Cardiac muscle cell (in vitro differentiated cells and primary cell): ENCODE results near the gene TMEM106C. TPM values are rescaled to one million over a fixed set of nuclear protein-coding genes. Genes with fewer than 3 reads are reported as not detected.

Source experiments
- DNase-seq, 2 donors: peaks; one replicate each; pipeline versions ENCODE4 v3.0.0 to v3.0.0-alpha.2; 2010 to 2017; ENCODE audit warnings: low read depth in 1 of 2, low spot score in 1 of 2
- H3K27ac ChIP-seq: fragments of 200-600 bp; sonication (generic); 2 replicates; pipeline ENCODE4 v1.5.1; 2016
- H3K27me3 ChIP-seq: fragments of 200-600 bp; sonication (generic); 2 replicates; pipeline ENCODE4 v1.6.0; 2016; ENCODE audit warnings: control low read depth
- H3K36me3 ChIP-seq: fragments of 200-600 bp; sonication (generic); 2 replicates; pipeline ENCODE4 v1.5.1; 2016; ENCODE audit warnings: control low read depth
- H3K4me1 ChIP-seq: fragments of 200-600 bp; sonication (generic); 2 replicates; pipeline ENCODE4 v1.8.1; 2017; ENCODE audit warnings: low read depth, mild to moderate bottlenecking, mixed run types
- H3K4me3 ChIP-seq: fragments of 200-600 bp; sonication (generic); 2 replicates; pipeline ENCODE4 v1.5.1; 2016; ENCODE audit warnings: mild to moderate bottlenecking
- H3K9me3 ChIP-seq: fragments of 200-600 bp; sonication (generic); 2 replicates; pipeline ENCODE4 v1.5.1; 2017; ENCODE audit warnings: low read depth, mild to moderate bottlenecking, control low read depth
- CTCF ChIP-seq: IDR thresholded peaks from 2 replicates; pipeline ENCODE4 v1.5.1; 2012; ENCODE audit warnings: low read depth, mild to moderate bottlenecking, low read length
- polyA plus RNA-seq: library from polyadenylated mRNA; unstranded; fragments of >200 nt; fragmentation: Nextera tagmentation; extraction: Ambion mirVana; gene quantifications from 2 replicates; pipeline ENCODE4 v1.2.1, GENCODE V29; 2016
- total RNA-seq: library from RNA; depleted of rRNA; stranded (reverse); fragments of >200 nt; gene quantifications from 2 replicates; pipeline ENCODE4 v1.2.3, GENCODE V29; 2016

The TMEM106C gene
- total and polyA plus RNA-seq, 2 experiments from 2014 or later: 100 to 108 TPM

- Histone ChIP-seq H3K9me3 (no peaks in the 10 kb centered on the region), H3K4me3 (peak overlapping the region; percentile 43), H3K36me3 (no peaks in the 10 kb centered on the region), H3K27me3 (peaks cover 19% of the 10 kb centered on the region), H3K4me1 (no peaks in the 10 kb centered on the region), H3K27ac (no peak overlapping the region)
- no peak for TF ChIP-seq CTCF
- DNase-seq: peak in 1 of 2 donors; percentile 18
Observed at GRCh38 chr12:47964106-47964728, 821 bp downstream of the TMEM106C start.

GRCh38 chr12:47965581-47965980 lies 2.2 kb downstream of the TMEM106C start:
- Histone ChIP-seq H3K4me1 (peaks cover 11% of the 10 kb centered on the region), H3K36me3 (no peaks in the 10 kb centered on the region), H3K9me3 (no peaks in the 10 kb centered on the region), H3K4me3 (no peak overlapping the region), H3K27ac (no peak overlapping the region), H3K27me3 (peaks cover 19% of the 10 kb centered on the region)
- DNase-seq: no peak
- TF ChIP-seq CTCF: no peak

GRCh38 chr12:47967461-47968321 lies 4.3 kb downstream of the TMEM106C start:
- Histone ChIP-seq H3K4me1 (peaks cover 19% of the 10 kb centered on the region), H3K27ac (no peak overlapping the region), H3K36me3 (no peaks in the 10 kb centered on the region), H3K9me3 (no peaks in the 10 kb centered on the region), H3K4me3 (no peak overlapping the region), H3K27me3 (peaks cover 7% of the 10 kb centered on the region)
- TF ChIP-seq CTCF: no peak
- peak in 1 of 2 donors; percentile 63 for DNase-seq

- no peak for TF ChIP-seq CTCF
- no peaks in the 10 kb centered on the region for H3K36me3 ChIP-seq
- H3K9me3 ChIP-seq: no peaks in the 10 kb centered on the region
- no peaks in the 10 kb centered on the region for H3K27me3 ChIP-seq
- peaks cover 19% of the 10 kb centered on the region for H3K4me1 ChIP-seq
- peak in 1 of 2 donors; percentile 13 for DNase-seq
- H3K4me3 ChIP-seq: no peak overlapping the region
- no peak overlapping the region for H3K27ac ChIP-seq
Observed at GRCh38 chr12:47969845-47970244, 6.4 kb downstream of the TMEM106C start.

GRCh38 chr12:47970843-47971242 lies 7.4 kb downstream of the TMEM106C start:
- H3K4me3 ChIP-seq: no peak overlapping the region
- H3K27ac ChIP-seq: no peak overlapping the region
- no peak for TF ChIP-seq CTCF
- no peaks in the 10 kb centered on the region for H3K27me3 ChIP-seq
- H3K9me3 ChIP-seq: no peaks in the 10 kb centered on the region
- H3K36me3 ChIP-seq: no peaks in the 10 kb centered on the region
- DNase-seq: no peak
- peaks cover 19% of the 10 kb centered on the region for H3K4me1 ChIP-seq
